GM12878 (cell line): ENCODE results near the gene SET. TPM values are rescaled to one million over a fixed set of nuclear protein-coding genes. Genes with fewer than 3 reads are reported as not detected.

Experiments used
- ATAC-seq: fragments of 200-7000 bp; cut with Tn5 transposase; 3 replicates; pipeline ENCODE4 v1.9.1; 2020; ENCODE audit warnings: mild to moderate bottlenecking, moderate library complexity
- BruUV-seq: library from RNA; stranded (reverse); fragments of 400-500 nt; replicated peaks from 2 replicates; lab custom pipeline; 2021; lab: Mats Ljungman, UMichigan
- CTCF ChIA-PET: fragments of 300-600 bp; sonication (Branson Sonifier 250); formaldehyde crosslinking; extraction: SDS; loops from one replicate; lab custom pipeline; 2021; ENCODE audit warnings: inconsistent platforms; lab: Yijun Ruan, JAX
- POLR2A ChIA-PET: fragments of 350-600 bp; formaldehyde crosslinking; extraction: SDS; loops from one replicate; lab custom pipeline; 2021; ENCODE audit warnings: inconsistent platforms; lab: Charles Lee
- RAD21 ChIA-PET: fragments of 300-600 bp; sonication (Branson Sonifier 250); formaldehyde crosslinking; loops from one replicate; lab custom pipeline; 2023; ENCODE audit warnings: antibody characterized with exemption; ENCODE audit not compliant: unreplicated experiment; lab: Charles Lee
- SMC1A ChIA-PET: fragments of 300-600 bp; sonication (Branson Sonifier 250); formaldehyde crosslinking; loops from one replicate; lab custom pipeline; 2023; ENCODE audit not compliant: unreplicated experiment, uncharacterized antibody; lab: Charles Lee
- DNase-seq: peaks from one replicate; pipeline ENCODE4 v3.0.0-alpha.2; 2011; ENCODE audit warnings: low read depth, low spot score
- FAIRE-seq: peaks from 3 replicates; lab custom pipeline; 2011; peaks lifted over from hg19 to GRCh38; lab: Jason Lieb, UNC
- H2AFZ ChIP-seq: 2 replicates; pipeline ENCODE4 v1.6.0; 2011; ENCODE audit warnings: low read depth, low read length, control low read depth; ENCODE audit not compliant: control insufficient read depth
- H3K27ac ChIP-seq: 2 replicates; pipeline ENCODE4 v1.5.1; 2011; ENCODE audit warnings: control low read depth; ENCODE audit not compliant: control insufficient read depth, insufficient read depth
- H3K27me3 ChIP-seq, 2 experiments: replicated peaks in 1 of 2; 2 replicates each; pipeline versions ENCODE4 v1.6.0 to v1.6.1; 2011; ENCODE audit warnings: low read length in 1 of 2; ENCODE audit not compliant: control insufficient read depth in 2 of 2, insufficient read depth in 2 of 2
- H3K36me3 ChIP-seq, 2 experiments: 2 replicates each; pipeline ENCODE4 v1.5.1; 2011; ENCODE audit warnings: low read length in 1 of 2; ENCODE audit not compliant: control insufficient read depth in 2 of 2, insufficient read depth in 2 of 2
- H3K4me1 ChIP-seq: 2 replicates; pipeline ENCODE4 v1.6.1; 2011; ENCODE audit warnings: mild to moderate bottlenecking, low read length, moderate library complexity, mixed read lengths; ENCODE audit not compliant: control insufficient read depth, insufficient read depth
- H3K4me2 ChIP-seq: 2 replicates; pipeline ENCODE4 v1.6.0; 2011; ENCODE audit warnings: control low read depth; ENCODE audit not compliant: control insufficient read depth, insufficient read depth
- H3K4me3 ChIP-seq: fragments of 200-600 bp; sonication (generic); 2 replicates; pipeline ENCODE4 v1.5.1; 2016
- H3K79me2 ChIP-seq: 2 replicates; pipeline ENCODE4 v1.6.0; 2011; ENCODE audit warnings: low read length; ENCODE audit not compliant: control insufficient read depth, insufficient read depth
- H3K9ac ChIP-seq: 2 replicates; pipeline ENCODE4 v1.8.0; 2011; ENCODE audit warnings: low read length, control low read depth, mixed read lengths; ENCODE audit not compliant: control insufficient read depth, insufficient read depth
- H3K9me3 ChIP-seq: replicated peaks from 3 replicates; pipeline ENCODE4 v1.5.1; 2011; ENCODE audit warnings: mild to moderate bottlenecking, low read length; ENCODE audit not compliant: control insufficient read depth, insufficient read depth
- H4K20me1 ChIP-seq: 2 replicates; pipeline ENCODE4 v1.6.0; 2011; ENCODE audit not compliant: control insufficient read depth, insufficient read depth
- CEBPZ ChIP-seq: fragments of 150-350 bp; IDR thresholded peaks from 2 replicates; pipeline ENCODE4 v1.6.1; 2016; ENCODE audit warnings: low read depth, low read length
- CHD2 ChIP-seq: IDR thresholded peaks from 2 replicates; pipeline ENCODE4 v1.6.1; 2011; ENCODE audit warnings: low read depth, low read length, improper control_type of control experiment, borderline replicate concordance
- CHD4 ChIP-seq: fragments of 200-600 bp; sonication (generic); IDR thresholded peaks from 2 replicates; pipeline ENCODE4 v1.6.1; 2016; ENCODE audit warnings: mild to moderate bottlenecking
- NR2C1 ChIP-seq: fragments of 450-650 bp; IDR thresholded peaks from 2 replicates; pipeline ENCODE4 v1.6.1; 2017; ENCODE audit warnings: antibody characterized with exemption, mild to moderate bottlenecking, moderate library complexity
- RB1 ChIP-seq: fragments of 450-650 bp; formaldehyde crosslinking; IDR thresholded peaks from 2 replicates; pipeline ENCODE4 v1.6.1; 2017; ENCODE audit warnings: mild to moderate bottlenecking, borderline replicate concordance
- ZNF384 ChIP-seq: IDR thresholded peaks from 2 replicates; pipeline ENCODE4 v1.6.1; 2012; ENCODE audit warnings: low read depth, mild to moderate bottlenecking, low read length, improper control_type of control experiment, borderline replicate concordance
- WGBS: methylation state at CpG from one replicate; pipeline ENCODE4 v1.1.6; 2016; ENCODE audit warnings: low lambda C conversion rate; ENCODE audit not compliant: insufficient replicate concordance, insufficient coverage; ENCODE audit errors: missing lambda C conversion rate; 5-methylcytosine and 5-hydroxymethylcytosine counted together
- in situ Hi-C: fragments of 300-500 bp; cut with MboI; formaldehyde crosslinking; loops from 9 replicates; pipeline ENCODE4 v1.14.3; 2018; ENCODE audit warnings: mixed read lengths
- intact Hi-C: fragments of 100-400 bp; cut with micrococcal nuclease; formaldehyde crosslinking; loops from one replicate; pipeline ENCODE4 v1.14.2; 2022; ENCODE audit not compliant: unreplicated experiment
- polyA plus RNA-seq, 11 experiments: library from polyadenylated mRNA; depleted of rRNA in 4 of 11; unstranded in 6 of 11; stranded (reverse) in 5 of 11; fragments of >200 nt; fragmentation: Nextera tagmentation in 4 of 11; fragmentation: Illumina TruSeq in 1 of 11; extraction: Ambion mirVana in 4 of 11; extraction: Trizol in 1 of 11; gene quantifications; 1 replicate in 1 of 11; 2 replicates in 10 of 11; pipeline versions ENCODE4 v1.2.1 to v1.2.3, GENCODE V29; 2011 to 2016; ENCODE audit warnings: inconsistent platforms in 2 of 11, missing spikeins in 2 of 11, low read depth in 1 of 11
- total RNA-seq, 4 experiments: library from RNA; depleted of rRNA in 3 of 4; stranded (reverse); fragments of >200 nt in 3 of 4; fragmentation: Illumina TruSeq in 1 of 4; extraction: Trizol in 1 of 4; gene quantifications; 2 replicates each; pipeline versions ENCODE4 v1.2.1 to v1.2.3, GENCODE V29; 2013 to 2021

The SET gene
- total and polyA plus RNA-seq, 10 of the 15 experiments (the other 5 are each of a cell fraction or from before 2014, with no cell fraction given) = 284 to 706 (median 445) TPM

DNA sequence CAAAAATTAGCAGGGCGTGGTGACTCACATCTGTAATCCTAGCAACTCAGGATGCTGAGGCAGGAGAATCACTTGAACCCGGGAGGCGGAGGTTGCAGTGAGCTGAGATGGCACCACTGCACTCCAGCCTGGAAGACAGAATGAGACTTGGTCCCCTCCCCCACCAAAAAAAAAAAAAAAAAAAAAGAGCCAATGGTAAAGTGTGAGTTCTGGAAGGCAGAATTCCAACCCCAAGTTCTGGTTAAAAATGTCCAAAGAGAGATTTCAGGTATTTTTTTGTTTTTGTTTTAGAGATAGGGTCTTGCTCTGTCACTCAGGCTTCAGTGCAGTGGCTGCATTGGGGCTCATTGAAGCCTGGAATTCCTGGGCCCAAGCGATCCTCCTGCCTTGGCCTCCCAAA is 1.6 kb upstream of the SET start:
- ATAC-seq (no peak), FAIRE-seq (no peak), DNase-seq (no peak)
- intact Hi-C loops (loop anchor here (10.0 kb wide), 1 partner anchor 133 kb away; the partner anchor contains the start of gene SPTAN1), in situ Hi-C loops (no loop called here)
- Histone ChIP-seq H3K36me3 (peaks cover 2 to 3% of the 10 kb centered on the region in 2 experiments), H3K9me3 (no peaks in the 10 kb centered on the region), H3K79me2 (peaks cover 90% of the 10 kb centered on the region), H2AFZ (no peak overlapping the region), H4K20me1 (peaks cover 3% of the 10 kb centered on the region; the same call in 1 of the 2 replicates), H3K9ac (no peak overlapping the region), H3K4me3 (peak overlapping the region; percentile 95; the same call in 1 of the 2 replicates), H3K4me1 (peaks cover 13% of the 10 kb centered on the region; the same call in 1 of the 2 replicates), H3K27me3 (no peaks in the 10 kb centered on the region), H3K27ac (no peak overlapping the region)
- RAD21 ChIA-PET = interaction anchor here (1.3 to 1.7 kb wide), 2 partner anchors 30 to 42 kb away, joined by 3 to 5 read pairs; no protein-coding TSS in a partner anchor
- BruUV-seq = no TSS peak
- POLR2A ChIA-PET = interaction anchor here (0.7 to 2.1 kb wide), 2 partner anchors 44 to 106 kb away, joined by 6 to 8 read pairs; no protein-coding TSS in a partner anchor
- TF ChIP-seq CEBPZ (no peak), CHD4 (no peak), RB1 (no peak), NR2C1 (no peak), CHD2 (no peak), ZNF384 (0 out of 2 replicates have a peak, but pooled peaks have one; percentile 17)
- TF ChIP-seq, all 136 proteins: peak for 1
- peak overlapping the region; percentile 93 for H3K4me2 ChIP-seq
- ChIA-PET SMC1A (interaction anchor here (0.6 to 1.5 kb wide), 3 partner anchors 44 to 1653 kb away, joined by 3 to 7 read pairs (median 3); no protein-coding TSS in a partner anchor), CTCF (interaction anchor here (0.6 to 0.8 kb wide), 2 partner anchors 563 to 596 kb away, joined by 3 read pairs; no protein-coding TSS in a partner anchor)
- 77% methylated on average over 4 of the region's 4 CpGs for WGBS
